Measurements from ENCODE around the gene KCNQ1. TPM values are rescaled to one million over a fixed set of nuclear protein-coding genes. Genes with fewer than 3 reads are reported as not detected.
A peak's percentile ranks its signal among the peaks of the same experiment; 100 is the strongest.

The KCNQ1 gene
- total RNA-seq, 1 experiment from 2014 or later = 9.2 TPM

GRCh38 chr11:2890466-2891294, 445.9 kb downstream of the KCNQ1 start:
- Mint-ChIP-seq H3K27ac (ENCODE audit: unreplicated experiment) (no peak overlapping the region), H3K27me3 (ENCODE audit: unreplicated experiment) (no peaks in the 10 kb centered on the region), H3K36me3 (ENCODE audit: insufficient read depth, unreplicated experiment) (peaks cover 29% of the 10 kb centered on the region), H3K4me3 (ENCODE audit: low read depth, unreplicated experiment) (peak overlapping the region; percentile 72), H3K4me1 (ENCODE audit: low read depth, unreplicated experiment) (peaks cover 15% of the 10 kb centered on the region), H3K9me3 (ENCODE audit: low read depth, unreplicated experiment) (no peaks in the 10 kb centered on the region)
- peak; percentile 67 for DNase-seq
- intact Hi-C loops (cut with micrococcal nuclease; ENCODE audit: unreplicated experiment) = no loop called here
- no TSS peak for BruUV-seq (replicated peaks)
- CTCF ChIA-PET = interaction anchor here (0.7 to 6.5 kb wide), 3 partner anchors 39 to 358 kb away, joined by 3 to 100 read pairs (median 40); partner anchors contain the start of gene PHLDA2
- TF ChIP-seq CTCF (IDR thresholded peaks at IDR 0.05; ENCODE audit: unreplicated experiment) = no peak

GRCh38 chr11:2891326-2892214, 446.8 kb downstream of the KCNQ1 start:
- H3K4me1 Mint-ChIP-seq (ENCODE audit: low read depth, unreplicated experiment) = peaks cover 15% of the 10 kb centered on the region
- CTCF ChIA-PET = interaction anchor here (0.5 to 6.5 kb wide), 12 partner anchors 12 to 543 kb away, joined by 3 to 100 read pairs (median 8); partner anchors contain the start of gene PHLDA2
- TF ChIP-seq CTCF (IDR thresholded peaks at IDR 0.05; ENCODE audit: unreplicated experiment) = no peak
- peaks cover 27% of the 10 kb centered on the region for H3K36me3 Mint-ChIP-seq (ENCODE audit: insufficient read depth, unreplicated experiment)
- H3K27me3 Mint-ChIP-seq (ENCODE audit: unreplicated experiment) = no peaks in the 10 kb centered on the region
- intact Hi-C loops (cut with micrococcal nuclease; ENCODE audit: unreplicated experiment) = loop anchor here (2.0 kb wide), 1 partner anchor 39 kb away; no protein-coding TSS in a partner anchor
- BruUV-seq (replicated peaks) = no TSS peak
- DNase-seq = no peak
- H3K27ac Mint-ChIP-seq (ENCODE audit: unreplicated experiment) = peak overlapping the region; percentile 84
- peak overlapping the region; percentile 72 for H3K4me3 Mint-ChIP-seq (ENCODE audit: low read depth, unreplicated experiment)
- no peaks in the 10 kb centered on the region for H3K9me3 Mint-ChIP-seq (ENCODE audit: low read depth, unreplicated experiment)

GRCh38 chr11:2892215-2892966, 447.6 kb downstream of the KCNQ1 start:
- DNase-seq = peak; percentile 73
- no peaks in the 10 kb centered on the region for H3K9me3 Mint-ChIP-seq (ENCODE audit: low read depth, unreplicated experiment)
- H3K4me3 Mint-ChIP-seq (ENCODE audit: low read depth, unreplicated experiment) = peak overlapping the region; percentile 72
- peaks cover 21% of the 10 kb centered on the region for H3K36me3 Mint-ChIP-seq (ENCODE audit: insufficient read depth, unreplicated experiment)
- no TSS peak for BruUV-seq (replicated peaks)
- intact Hi-C loops (cut with micrococcal nuclease; ENCODE audit: unreplicated experiment) = loop anchor here (2.0 kb wide), 1 partner anchor 38 kb away; no protein-coding TSS in a partner anchor
- CTCF ChIA-PET = interaction anchor here (0.5 to 6.5 kb wide), 15 partner anchors 11 to 788 kb away, joined by 3 to 100 read pairs (median 8); partner anchors contain the start of gene PHLDA2
- peaks cover 15% of the 10 kb centered on the region for H3K4me1 Mint-ChIP-seq (ENCODE audit: low read depth, unreplicated experiment)
- peak; percentile 86 for TF ChIP-seq CTCF (IDR thresholded peaks at IDR 0.05; ENCODE audit: unreplicated experiment)
- H3K27ac Mint-ChIP-seq (ENCODE audit: unreplicated experiment) = peak overlapping the region; percentile 84
- no peaks in the 10 kb centered on the region for H3K27me3 Mint-ChIP-seq (ENCODE audit: unreplicated experiment)

Data from Calu3 (cell line).